ENCODE measurements around the gene AHCYL1. TPM values are rescaled to one million over a fixed set of nuclear protein-coding genes. Genes with fewer than 3 reads are reported as not detected.

Gene AHCYL1
- polyA plus RNA-seq, 2 of the 4 experiments (the other 2 are of a cell fraction): 124 to 148 TPM

- Histone ChIP-seq H3K27ac (no peak overlapping the region), H3K4me2 (no peak overlapping the region), H3K4me1 (no peaks in the 10 kb centered on the region), H3K9me3 (no peaks in the 10 kb centered on the region), H3K4me3 (no peak overlapping the region)
- WGBS (ENCODE audit: missing lambda C conversion rate): 84% methylated on average over 7 of the region's 7 CpGs
- TF ChIP-seq NR3C1 (IDR thresholded peaks at IDR 0.05) (no peak), POLR2A (IDR thresholded peaks at IDR 0.05; ENCODE audit: low read length) (no peak), HDAC2 (IDR thresholded peaks at IDR 0.05) (no peak), RCOR1 (IDR thresholded peaks at IDR 0.05; ENCODE audit: low read depth, low read length) (no peak), SREBF2 (IDR thresholded peaks at IDR 0.05) (no peak), BHLHE40 (IDR thresholded peaks at IDR 0.05; ENCODE audit: low read depth, low read length) (no peak), PHF8 (IDR thresholded peaks at IDR 0.05; ENCODE audit: borderline replicate concordance, low read depth) (no peak), CTCF (IDR thresholded peaks at IDR 0.05) (no peak), JUNB (IDR thresholded peaks at IDR 0.05) (no peak), E2F6 (IDR thresholded peaks at IDR 0.05; ENCODE audit: borderline replicate concordance, low read depth) (no peak), ZSCAN20 (CRISPR knock-in tag; IDR thresholded peaks at IDR 0.05) (no peak), TFCP2L1 (CRISPR knock-in tag; IDR thresholded peaks at IDR 0.05) (no peak), KDM5A (IDR thresholded peaks at IDR 0.05) (no peak), RAD21 (conservative IDR thresholded peaks at IDR 0.05 in 1 of 2, IDR thresholded peaks at IDR 0.05 in 1 of 2) (no peak), HOXB5 (CRISPR knock-in tag; IDR thresholded peaks at IDR 0.05) (no peak)
- no peak for FAIRE-seq
- ATAC-seq: no peak
- no peak for DNase-seq (ENCODE audit: low read depth in 1 of 2, low spot score in 1 of 2)
- ChIA-PET CTCF (interaction anchor here (1.0 to 10.3 kb wide), 5 partner anchors 8 to 403 kb away, joined by 3 to 130 read pairs (median 4); no protein-coding TSS in a partner anchor), POLR2A (no interaction called here)
These were observed 73.5 kb downstream of the AHCYL1 start for GRCh38 chr1:110057963-110058518.

- ChIA-PET POLR2A (no interaction called here), CTCF (interaction anchor here (1.0 to 10.3 kb wide), 4 partner anchors 9 to 402 kb away, joined by 3 to 130 read pairs (median 13); no protein-coding TSS in a partner anchor)
- no peaks in the 10 kb centered on the region for H3K9me3 ChIP-seq
- DNase-seq (ENCODE audit: low read depth in 1 of 2, low spot score in 1 of 2) (no peak), ATAC-seq (no peak), FAIRE-seq (no peak)
- no peak for TF ChIP-seq FOSL2 (IDR thresholded peaks at IDR 0.05)
- no peak for TF ChIP-seq FOSL2 (CRISPR knock-in tag; IDR thresholded peaks at IDR 0.05)
- no peak for TF ChIP-seq JUNB (IDR thresholded peaks at IDR 0.05)
- TF ChIP-seq POLR2A (IDR thresholded peaks at IDR 0.05; ENCODE audit: low read length): no peak
- TF ChIP-seq HES2 (IDR thresholded peaks at IDR 0.05): no peak
- no peak for TF ChIP-seq ZFP36 (IDR thresholded peaks at IDR 0.05; ENCODE audit: borderline replicate concordance, partially characterized antibody)
- TF ChIP-seq HDAC2 (IDR thresholded peaks at IDR 0.05): no peak
- no peak for TF ChIP-seq FOXS1 (CRISPR knock-in tag; IDR thresholded peaks at IDR 0.05)
- no peak for TF ChIP-seq EHF (CRISPR knock-in tag; IDR thresholded peaks at IDR 0.05)
- TF ChIP-seq EHMT2 (IDR thresholded peaks at IDR 0.05; ENCODE audit: low read depth): no peak
- no peak for TF ChIP-seq PBX3 (IDR thresholded peaks at IDR 0.05)
- TF ChIP-seq HOXB13 (CRISPR knock-in tag; IDR thresholded peaks at IDR 0.05; ENCODE audit: low read depth): no peak
- no peak for TF ChIP-seq MAZ (IDR thresholded peaks at IDR 0.05; ENCODE audit: borderline replicate concordance, low read depth, low read length)
- no peak for TF ChIP-seq POLR2AphosphoS2 (conservative IDR thresholded peaks at IDR 0.05; ENCODE audit: low read length)
- TF ChIP-seq TP53 (CRISPR knock-in tag; IDR thresholded peaks at IDR 0.05): no peak
- TF ChIP-seq USF2 (IDR thresholded peaks at IDR 0.05): no peak
- no peak for TF ChIP-seq NPAS2 (CRISPR knock-in tag; IDR thresholded peaks at IDR 0.05; ENCODE audit: borderline replicate concordance)
- no peak for TF ChIP-seq FOSB (CRISPR knock-in tag; IDR thresholded peaks at IDR 0.05)
- TF ChIP-seq CBX8 (IDR thresholded peaks at IDR 0.05): no peak
- no peak for TF ChIP-seq BCL3 (IDR thresholded peaks at IDR 0.05)
- H3K4me2 ChIP-seq: no peak overlapping the region
- H3K27ac ChIP-seq: no peak overlapping the region
- no peak overlapping the region for H3K4me3 ChIP-seq
- WGBS (ENCODE audit: missing lambda C conversion rate): 77% methylated on average over 1 of the region's 1 CpG
- H3K4me1 ChIP-seq: no peaks in the 10 kb centered on the region
These were observed 74.0 kb downstream of the AHCYL1 start for GRCh38 chr1:110058591-110058990.
